Activated CD4-positive, alpha-beta T cell treated with anti-CD3 and anti-CD28 coated beads for 1 hour (primary cell): ENCODE results near the gene EFEMP2.
A peak's percentile ranks its signal among the peaks of the same experiment; 100 is the strongest.
"Not testable (repeated sequence)": the region's sequence is repeated elsewhere in the genome, so short reads cannot be mapped to it uniquely, and the experiment has no call there.

ENCODE experiments used
- DNase-seq: peaks from one replicate; pipeline ENCODE4 v3.0.0-alpha.2; 2020

EFEMP2 gene

GRCh38 chr11:65900125-65900898, 27.7 kb upstream of the EFEMP2 start, which contains the start of gene FOSL1:
Gene FOSL1 (minus strand): TSS chr11:65900388. CDS start chr11:65900339, 49 bp downstream.
- DNase-seq = peak; percentile 91

- peak; percentile 55 for DNase-seq
Measured at GRCh38 chr11:65899356-65900124, 26.9 kb upstream of the EFEMP2 start.

DNA sequence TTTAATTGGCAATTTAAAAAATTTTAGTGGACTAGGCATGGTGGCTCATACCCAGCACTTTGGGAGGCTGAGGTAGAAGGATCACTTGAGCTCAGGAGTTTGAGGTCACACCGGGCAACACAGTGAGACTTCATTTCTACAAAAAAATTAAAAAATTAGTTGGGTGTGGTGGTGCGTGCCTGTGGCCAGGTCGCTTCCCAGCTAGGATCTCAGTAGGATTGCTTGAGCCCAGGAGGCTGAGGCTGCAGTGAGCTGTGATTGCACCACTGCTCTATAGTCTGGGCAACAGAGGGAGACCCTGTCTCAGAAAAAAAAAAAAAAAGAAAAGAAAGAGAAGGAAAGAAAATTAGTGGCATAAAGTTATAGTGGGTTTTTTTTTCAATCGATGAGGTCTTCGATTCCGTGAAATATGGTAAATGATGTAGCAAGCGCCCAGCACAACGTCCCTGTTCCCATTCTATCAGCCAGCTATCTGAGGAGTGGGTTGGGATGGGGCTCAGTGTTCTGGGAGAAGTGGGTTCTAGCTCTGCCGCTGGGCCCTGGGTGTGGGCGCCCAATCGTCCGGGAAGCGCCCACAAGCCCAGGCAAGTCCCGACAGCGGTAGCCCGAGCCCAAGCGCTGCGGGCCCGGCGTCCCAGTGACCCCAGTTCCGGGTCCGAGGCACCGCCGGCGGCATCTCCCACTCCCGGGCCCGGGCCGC, 26.2 kb upstream of the EFEMP2 start:
- no peak for DNase-seq

DNA sequence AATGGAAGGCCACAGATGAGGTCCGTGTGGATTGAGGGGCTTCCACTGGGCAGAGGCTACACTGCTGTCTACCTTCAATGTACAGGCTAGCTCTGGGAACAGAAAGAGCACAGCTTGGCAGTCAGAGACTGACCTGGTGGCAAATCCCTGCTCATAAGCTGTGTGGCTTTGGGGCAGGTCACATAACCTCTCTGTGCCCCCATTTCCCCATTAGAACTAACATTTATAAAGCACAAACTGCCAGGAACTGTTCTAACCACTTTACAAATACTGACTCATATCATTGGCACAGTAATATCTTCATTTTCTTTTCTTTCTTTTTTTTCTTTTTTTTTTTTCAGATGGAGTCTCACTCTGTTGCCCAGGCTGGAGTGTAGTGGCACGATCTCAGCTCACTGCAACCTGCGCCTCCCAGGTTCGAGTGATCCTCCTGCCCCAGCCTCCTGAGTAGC, 24.4 kb upstream of the EFEMP2 start:
- DNase-seq = no peak

GRCh38 chr11:65896034-65896999, 23.7 kb upstream of the EFEMP2 start:
- DNase-seq = no peak

- no peak for DNase-seq
Measured at GRCh38 chr11:65895482-65895981, 22.9 kb upstream of the EFEMP2 start.

- DNase-seq = no peak
Measured at GRCh38 chr11:65894034-65894591, 21.5 kb upstream of the EFEMP2 start.

DNA sequence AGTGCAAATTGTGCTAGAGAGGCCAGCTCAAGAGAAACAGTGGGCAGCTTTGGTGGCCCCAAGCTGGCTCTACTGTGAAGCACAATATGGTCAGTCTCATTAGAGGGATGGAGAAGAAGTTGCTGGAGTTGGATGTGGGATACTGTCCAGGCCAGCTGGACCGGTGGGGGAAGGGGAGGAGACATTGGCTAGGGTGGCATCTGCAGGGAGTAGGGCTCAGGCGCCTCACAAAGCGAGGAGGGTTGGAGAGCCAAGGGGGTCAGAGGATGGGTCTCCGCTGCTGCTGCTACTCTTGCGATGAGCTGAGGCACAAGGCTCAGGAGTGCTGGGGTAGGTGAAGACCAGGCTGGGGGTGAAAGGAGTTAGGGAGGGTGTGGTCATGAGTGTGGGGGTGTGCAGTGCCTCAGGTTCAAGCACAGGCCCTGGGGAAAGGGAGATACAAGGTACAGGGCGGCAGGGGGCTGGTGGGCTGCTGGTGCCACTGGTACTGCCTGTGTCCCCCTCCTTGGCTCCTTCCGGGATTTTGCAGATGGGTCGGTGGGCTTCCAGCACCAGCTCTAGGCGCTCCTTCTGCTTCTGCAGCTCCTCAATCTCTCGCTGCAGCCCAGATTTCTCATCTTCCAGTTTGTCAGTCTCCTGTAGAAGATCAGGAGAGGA, 20.2 kb upstream of the EFEMP2 start:
- DNase-seq = no peak

DNA sequence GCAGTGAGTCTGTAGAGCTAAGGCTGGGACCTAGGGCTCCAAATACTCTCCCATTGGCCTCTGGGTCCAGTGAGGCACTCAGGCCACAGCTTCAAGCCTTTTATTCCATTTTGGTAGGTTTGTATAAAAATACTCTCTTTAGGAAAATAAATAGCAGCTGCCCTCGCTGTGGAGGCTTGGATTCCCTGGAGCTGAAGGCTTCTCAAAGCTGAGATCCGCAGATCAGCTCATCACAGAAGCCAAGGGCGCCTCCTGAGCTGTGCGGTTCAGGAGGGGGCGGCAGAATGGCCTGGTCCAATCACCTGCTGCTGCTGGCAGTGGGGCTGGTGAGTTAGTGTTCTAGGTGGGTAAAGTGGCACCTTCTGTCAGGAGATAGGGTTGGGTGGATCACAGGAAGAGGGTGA, 19.5 kb upstream of the EFEMP2 start:
- not testable (repeated sequence) for DNase-seq

DNA sequence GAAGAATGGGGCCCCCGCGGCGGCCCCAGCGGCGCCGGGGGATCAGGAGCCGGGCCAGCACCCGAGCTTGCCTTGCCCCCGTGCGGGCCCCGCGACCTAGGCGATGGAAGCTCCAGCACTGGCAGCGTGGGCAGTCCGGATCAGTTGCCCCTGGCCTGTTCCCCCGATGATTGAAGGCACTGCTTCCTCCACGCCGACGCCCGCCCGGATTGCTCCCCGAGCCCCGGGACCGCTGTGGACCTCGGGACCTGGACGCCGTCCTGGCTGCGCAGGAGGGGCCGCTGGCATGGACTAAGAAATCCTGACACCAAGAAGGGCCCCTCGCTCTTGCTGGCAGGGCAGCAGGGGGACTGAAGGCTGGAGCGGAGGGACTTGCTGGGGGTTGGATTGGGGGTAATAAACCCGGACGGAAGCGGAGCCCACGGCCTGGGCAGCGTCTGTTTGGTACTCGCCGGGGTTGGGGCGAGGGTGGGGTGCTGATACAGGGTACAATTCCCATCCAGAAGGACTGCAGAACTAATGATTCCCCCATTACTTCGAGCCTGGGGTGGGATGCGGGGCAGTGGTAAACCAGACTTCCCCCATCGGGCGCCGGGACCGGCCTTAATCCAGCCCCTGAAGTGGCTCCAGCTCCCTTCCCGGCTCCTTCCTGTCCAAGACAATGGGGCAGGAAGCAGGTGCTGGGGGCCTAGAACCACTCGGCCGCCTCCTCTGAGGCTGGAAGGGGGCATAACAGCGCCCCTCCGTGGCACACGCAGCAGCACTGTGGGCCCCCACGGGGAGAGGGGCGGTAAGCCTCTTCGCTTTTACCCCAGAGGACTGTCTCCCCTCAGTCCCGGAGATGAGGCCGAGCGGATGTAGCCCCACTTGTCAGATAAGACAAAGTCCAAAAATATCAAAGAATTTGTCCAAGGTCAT, 18.9 kb upstream of the EFEMP2 start:
- DNase-seq = no peak

GRCh38 chr11:65890324-65891218, 18.0 kb upstream of the EFEMP2 start, which contains the start of gene CCDC85B:
Gene CCDC85B (plus strand): TSS chr11:65890673. CDS start chr11:65890784, 111 bp downstream.
- DNase-seq = peak; percentile 99

- peak; percentile 91 for DNase-seq
Measured at GRCh38 chr11:65888163-65888814, 15.7 kb upstream of the EFEMP2 start, which contains the start of gene FIBP. Gene FIBP (minus strand): TSS chr11:65888471. CDS start chr11:65888418, 53 bp downstream.

DNA sequence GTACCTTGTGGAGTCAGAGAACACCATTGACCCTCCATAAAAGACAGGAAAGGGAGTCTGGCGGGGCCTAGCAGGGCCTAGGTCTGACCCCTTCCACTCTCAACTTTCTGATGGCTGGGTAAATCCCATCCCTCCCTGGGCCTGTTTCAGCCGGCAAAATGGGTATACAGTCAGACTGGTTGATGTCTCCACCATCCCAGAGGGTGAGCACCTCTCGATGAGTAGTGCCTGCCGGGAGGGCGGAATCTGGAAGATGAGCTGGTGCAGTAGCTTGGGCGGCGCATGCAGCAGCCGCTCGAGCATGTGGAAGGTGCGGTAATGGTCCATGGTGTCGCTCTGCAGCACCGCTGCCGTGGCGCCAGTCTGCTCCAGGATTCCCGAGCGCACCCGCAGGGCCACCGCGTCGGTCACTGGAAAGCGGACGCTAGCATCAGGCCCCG, 15.1 kb upstream of the EFEMP2 start:
- DNase-seq = no peak

- DNase-seq = no peak
Measured at GRCh38 chr11:65886826-65887722, 14.5 kb upstream of the EFEMP2 start.

- DNase-seq = no peak
Measured at GRCh38 chr11:65885808-65886536, 13.4 kb upstream of the EFEMP2 start.

GRCh38 chr11:65885231-65885630, 12.6 kb upstream of the EFEMP2 start:
- no peak for DNase-seq
